DMS 273 (cell line): Measurements from ENCODE around the gene PRKAR1A.
"Not testable (repeated sequence)": the region's sequence is repeated elsewhere in the genome, so short reads cannot be mapped to it uniquely, and the experiment has no call there.

Experiments
- DNase-seq: peaks from one replicate; lab custom pipeline; 2025; ENCODE audit not compliant: unreplicated experiment; lab: John Stamatoyannopoulos, UW

PRKAR1A gene

GRCh38 chr17:68511254-68511670, 968 bp upstream of the PRKAR1A start:
- peak; percentile 62 for DNase-seq

DNA sequence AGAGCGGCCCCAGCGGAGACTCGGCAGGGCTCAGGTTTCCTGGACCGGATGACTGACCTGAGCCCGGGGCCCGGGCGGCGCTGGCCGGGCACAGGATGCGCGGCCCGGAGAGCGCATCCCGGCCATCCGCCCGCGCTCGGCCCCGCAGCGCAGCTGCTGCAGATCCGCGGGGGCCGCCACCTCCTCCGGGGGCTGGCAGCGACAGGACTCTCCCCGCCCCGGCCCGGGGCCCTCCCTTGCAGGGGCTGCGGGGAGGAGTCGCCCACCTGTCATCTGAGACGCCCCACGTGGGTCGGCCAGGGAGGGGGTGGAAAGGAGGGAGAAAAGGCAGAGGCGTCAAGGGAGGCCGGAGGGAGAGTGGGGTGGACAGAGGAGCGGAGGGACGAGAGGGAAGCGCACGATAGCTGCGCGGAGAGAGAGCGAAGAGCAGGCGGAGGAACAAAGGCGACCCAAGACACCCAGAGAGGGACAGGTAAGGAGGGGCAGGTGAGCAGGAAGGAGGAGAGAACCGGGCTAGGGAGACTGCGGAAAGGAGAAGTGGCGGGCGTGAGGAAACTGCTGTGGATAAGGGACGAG, 471 bp upstream of the PRKAR1A start:
- peak; percentile 94 for DNase-seq

DNA sequence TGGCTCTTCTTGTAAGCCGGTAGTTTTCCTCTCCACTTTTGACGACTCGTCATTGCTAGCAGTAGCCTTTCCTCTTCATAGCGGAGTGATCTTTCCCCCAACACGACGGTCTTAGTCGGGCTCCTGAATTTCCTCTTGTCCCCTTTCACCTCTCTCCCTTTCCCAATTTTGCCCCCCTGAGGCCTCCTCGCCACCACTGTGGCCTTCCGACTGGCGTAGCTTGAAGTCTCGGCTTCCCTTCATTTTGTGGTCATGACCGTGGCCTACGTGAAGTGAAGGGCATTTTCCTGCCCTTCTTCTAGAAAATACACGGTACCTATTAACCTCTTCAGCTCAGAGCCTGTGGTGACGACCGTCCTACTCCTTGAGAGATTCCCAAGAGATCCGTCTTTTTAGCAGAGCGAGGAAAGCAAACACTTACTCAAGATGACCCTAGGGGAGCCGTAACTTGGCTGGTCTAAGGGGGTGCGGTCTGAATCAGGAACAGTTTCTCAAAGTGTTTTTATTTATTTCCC, 787 bp downstream of the PRKAR1A start:
- peak; percentile 62 for DNase-seq

- DNase-seq, result no peak
Measured at GRCh38 chr17:68513932-68514331, 1.7 kb downstream of the PRKAR1A start.

- DNase-seq, result no peak
Measured at GRCh38 chr17:68514831-68515635, 2.8 kb downstream of the PRKAR1A start.

GRCh38 chr17:68516732-68517131, 4.5 kb downstream of the PRKAR1A start:
- DNase-seq, result no peak

DNA sequence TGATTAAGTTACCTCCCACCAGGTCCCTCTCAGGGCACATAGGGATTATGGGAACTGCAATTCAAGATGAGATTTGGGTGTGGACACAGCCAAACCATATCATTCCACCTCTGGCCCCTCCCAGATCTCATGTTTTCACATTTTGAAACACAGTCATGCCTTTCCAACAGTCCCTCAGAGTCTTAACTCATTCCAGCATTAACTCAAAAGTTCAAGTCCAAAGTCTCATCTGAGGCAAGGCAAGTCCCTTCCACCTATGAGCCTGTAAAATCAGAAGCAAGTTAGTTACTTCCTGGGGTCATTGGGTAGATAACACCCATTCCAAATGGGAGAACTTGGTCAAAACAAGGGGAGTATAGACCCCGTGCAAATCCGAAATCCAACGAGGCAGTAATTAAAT, 5.4 kb downstream of the PRKAR1A start:
- not testable (repeated sequence) for DNase-seq

- DNase-seq, result no peak
Measured at GRCh38 chr17:68518063-68518815, 6.0 kb downstream of the PRKAR1A start.

- DNase-seq, result not testable (repeated sequence)
Measured at GRCh38 chr17:68519051-68519450, 6.8 kb downstream of the PRKAR1A start.

GRCh38 chr17:68519911-68520310, 7.7 kb downstream of the PRKAR1A start:
- DNase-seq, result no peak

DNA sequence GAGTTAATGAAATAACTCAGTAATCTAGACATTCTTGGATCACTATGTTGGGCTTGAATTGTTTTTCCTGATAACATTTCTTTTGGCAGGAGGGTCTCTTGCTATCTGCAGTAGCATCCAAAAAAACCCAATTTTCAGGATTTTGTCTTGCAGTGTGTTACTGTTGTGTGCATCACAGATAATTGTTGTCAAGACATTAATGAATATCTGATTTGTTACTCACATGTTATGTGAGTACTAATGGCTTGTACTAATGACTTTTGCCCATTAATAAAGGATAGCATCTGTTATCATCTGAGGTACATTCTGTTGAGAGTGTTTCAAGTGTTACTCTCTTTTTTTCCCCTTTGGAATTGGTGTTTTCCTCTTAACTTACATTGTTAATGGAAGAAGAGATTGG, 10.0 kb downstream of the PRKAR1A start:
- DNase-seq, result no peak

DNA sequence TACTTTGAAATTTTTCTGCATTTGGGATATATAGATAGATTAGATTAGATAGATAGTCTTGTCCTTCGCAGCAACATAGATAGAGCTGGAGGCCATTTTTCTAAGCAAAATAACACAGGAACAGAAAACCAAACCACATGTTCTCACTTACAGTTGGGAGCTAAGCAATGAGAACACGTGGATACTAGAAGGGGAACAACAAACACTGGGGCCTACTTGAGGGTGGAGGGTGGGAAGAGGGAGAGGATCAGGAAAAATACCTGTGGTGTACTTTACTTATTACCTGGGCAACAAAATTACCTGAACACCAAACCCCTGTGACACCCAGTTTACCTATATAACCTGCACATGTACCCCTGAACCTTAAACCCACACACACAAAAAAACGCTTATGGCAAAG, 14.3 kb downstream of the PRKAR1A start:
- no peak for DNase-seq

DNA sequence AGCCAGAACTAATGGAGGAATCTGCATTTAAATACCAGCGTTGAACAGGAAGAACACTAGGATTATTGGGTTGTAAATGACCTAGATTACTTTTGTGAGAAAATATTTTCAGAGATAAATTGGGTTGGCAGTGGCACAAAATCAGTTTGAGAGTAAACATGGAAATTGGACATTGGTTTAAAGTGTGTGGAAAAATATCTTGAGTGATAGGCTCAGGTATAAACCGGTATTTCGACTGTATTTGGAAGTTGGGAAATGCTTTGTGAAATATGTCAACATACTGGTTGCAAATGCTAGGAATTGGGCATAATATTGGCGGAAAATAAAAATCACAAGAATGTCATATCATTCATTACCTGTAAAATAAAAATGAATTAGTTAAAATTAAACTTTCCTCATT, 15.1 kb downstream of the PRKAR1A start:
- DNase-seq, result no peak

GRCh38 chr17:68531252-68531651, 19.0 kb downstream of the PRKAR1A start:
- no peak for DNase-seq

GRCh38 chr17:68532826-68533225, 20.6 kb downstream of the PRKAR1A start:
- DNase-seq, result no peak

DNA sequence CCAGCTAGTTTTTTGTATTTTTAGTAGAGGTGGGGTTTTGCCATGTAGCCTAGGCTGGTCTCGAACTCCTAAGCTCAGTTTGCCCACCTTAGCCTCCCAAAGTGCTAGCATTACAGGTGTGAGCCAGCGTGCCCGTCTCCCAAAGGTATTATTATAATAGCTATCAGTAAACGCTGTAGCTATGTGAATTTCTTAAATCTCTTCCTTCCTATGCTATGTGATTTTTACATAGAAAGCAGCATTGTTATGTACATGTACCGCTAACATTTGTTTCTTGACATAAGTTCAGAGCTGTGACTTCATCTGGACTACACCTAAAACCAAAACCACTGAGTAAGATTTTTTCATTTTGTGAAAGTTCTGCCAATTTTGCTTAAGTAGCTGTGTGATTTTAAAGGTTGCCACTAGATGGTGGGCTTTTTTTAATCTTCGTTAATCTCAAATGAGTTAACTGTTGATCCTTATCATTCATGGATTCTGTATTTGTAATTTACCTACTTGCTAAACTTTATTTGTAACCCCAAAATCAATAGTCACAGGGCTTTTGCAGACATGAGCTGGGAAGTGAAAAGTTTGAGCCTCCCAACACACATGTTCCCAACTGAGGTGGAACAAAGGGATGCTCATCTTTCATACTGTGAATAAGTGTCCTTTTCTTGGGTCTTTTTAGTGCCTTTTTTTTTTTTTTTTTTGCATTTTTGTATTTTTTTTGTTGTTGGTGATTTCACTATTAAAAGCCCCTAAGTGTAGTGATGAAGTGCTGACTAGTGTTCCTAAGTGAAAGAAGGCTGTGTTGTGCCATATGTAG, 21.9 kb downstream of the PRKAR1A start:
- DNase-seq, result peak; percentile 42

- no peak for DNase-seq
Measured at GRCh38 chr17:68534695-68535088, 22.5 kb downstream of the PRKAR1A start.

DNA sequence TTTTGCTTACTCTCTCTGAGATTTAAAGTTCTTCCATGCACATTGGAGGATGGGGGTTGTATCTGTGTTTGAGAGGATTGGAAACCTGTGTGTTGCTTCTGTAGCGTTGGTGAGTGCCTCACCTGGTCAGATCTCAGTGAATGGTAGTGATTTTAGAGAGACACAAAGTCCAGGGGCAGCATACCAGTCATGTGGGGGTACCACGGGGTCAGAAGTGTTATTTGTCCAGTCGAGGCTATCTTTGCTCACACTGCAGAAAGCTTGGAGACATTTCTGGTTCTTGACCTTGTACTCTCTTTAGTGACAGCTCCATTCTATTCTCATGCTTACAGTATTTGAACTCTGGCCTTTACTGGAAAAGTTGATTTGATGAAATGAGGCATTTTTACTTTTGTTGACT, 23.7 kb downstream of the PRKAR1A start:
- no peak for DNase-seq

DNA sequence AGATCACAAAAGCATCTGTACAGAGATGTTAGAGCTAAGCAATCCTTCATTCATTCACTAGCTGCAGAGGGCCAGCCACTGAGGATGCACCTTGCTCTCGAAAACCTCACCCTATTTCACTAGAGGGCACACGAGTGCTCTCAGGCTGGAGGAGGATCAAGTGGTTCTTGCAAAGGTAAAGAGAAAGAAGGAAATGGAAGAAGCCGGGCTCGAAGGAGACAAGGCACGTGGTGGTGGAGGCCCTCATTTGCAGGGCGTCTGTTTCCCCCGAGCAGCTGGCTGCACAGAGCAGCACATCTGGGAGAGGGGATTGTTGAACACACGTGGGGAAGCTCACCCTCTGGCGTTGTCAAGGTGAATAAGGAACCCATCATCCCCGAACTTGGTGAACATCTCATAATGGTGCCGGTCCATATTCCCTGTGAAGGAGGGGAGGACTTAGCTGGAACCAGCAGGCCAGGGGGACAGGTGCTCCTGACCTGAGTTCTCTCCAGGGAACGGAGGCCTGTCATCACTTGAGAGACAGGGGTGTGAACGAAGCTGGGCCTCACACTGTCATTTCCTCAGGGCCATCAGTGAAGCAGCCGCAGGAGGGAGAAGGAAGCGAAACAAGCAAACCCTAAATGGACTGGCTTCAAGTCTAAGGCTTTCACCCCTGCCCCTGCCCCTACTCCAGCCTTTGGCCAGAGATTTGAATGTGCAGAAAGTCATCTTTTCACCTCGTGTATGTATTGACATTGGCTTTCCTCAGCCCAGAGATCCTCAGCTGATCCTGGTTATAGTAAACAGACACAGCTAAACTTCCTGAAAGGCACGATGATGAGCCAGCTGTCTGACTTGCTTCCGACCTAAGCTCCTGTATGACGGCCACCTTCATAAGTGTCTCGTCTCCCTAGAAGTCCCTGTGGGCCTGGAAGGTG, 27.6 kb downstream of the PRKAR1A start:
- peak; percentile 66 for DNase-seq

GRCh38 chr17:68540981-68541380, 28.8 kb downstream of the PRKAR1A start:
- no peak for DNase-seq
